CD4-positive, alpha-beta T cell treated with Interleukin-15 for 4 hours (primary cell): ENCODE measurements around the gene C1orf94.

ENCODE experiments used
- DNase-seq: peaks from one replicate; pipeline ENCODE4 v3.0.0-alpha.2; 2020; ENCODE audit warnings: low spot score

C1orf94 gene, protein sequence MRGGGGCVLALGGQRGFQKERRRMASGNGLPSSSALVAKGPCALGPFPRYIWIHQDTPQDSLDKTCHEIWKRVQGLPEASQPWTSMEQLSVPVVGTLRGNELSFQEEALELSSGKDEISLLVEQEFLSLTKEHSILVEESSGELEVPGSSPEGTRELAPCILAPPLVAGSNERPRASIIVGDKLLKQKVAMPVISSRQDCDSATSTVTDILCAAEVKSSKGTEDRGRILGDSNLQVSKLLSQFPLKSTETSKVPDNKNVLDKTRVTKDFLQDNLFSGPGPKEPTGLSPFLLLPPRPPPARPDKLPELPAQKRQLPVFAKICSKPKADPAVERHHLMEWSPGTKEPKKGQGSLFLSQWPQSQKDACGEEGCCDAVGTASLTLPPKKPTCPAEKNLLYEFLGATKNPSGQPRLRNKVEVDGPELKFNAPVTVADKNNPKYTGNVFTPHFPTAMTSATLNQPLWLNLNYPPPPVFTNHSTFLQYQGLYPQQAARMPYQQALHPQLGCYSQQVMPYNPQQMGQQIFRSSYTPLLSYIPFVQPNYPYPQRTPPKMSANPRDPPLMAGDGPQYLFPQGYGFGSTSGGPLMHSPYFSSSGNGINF

DNA sequence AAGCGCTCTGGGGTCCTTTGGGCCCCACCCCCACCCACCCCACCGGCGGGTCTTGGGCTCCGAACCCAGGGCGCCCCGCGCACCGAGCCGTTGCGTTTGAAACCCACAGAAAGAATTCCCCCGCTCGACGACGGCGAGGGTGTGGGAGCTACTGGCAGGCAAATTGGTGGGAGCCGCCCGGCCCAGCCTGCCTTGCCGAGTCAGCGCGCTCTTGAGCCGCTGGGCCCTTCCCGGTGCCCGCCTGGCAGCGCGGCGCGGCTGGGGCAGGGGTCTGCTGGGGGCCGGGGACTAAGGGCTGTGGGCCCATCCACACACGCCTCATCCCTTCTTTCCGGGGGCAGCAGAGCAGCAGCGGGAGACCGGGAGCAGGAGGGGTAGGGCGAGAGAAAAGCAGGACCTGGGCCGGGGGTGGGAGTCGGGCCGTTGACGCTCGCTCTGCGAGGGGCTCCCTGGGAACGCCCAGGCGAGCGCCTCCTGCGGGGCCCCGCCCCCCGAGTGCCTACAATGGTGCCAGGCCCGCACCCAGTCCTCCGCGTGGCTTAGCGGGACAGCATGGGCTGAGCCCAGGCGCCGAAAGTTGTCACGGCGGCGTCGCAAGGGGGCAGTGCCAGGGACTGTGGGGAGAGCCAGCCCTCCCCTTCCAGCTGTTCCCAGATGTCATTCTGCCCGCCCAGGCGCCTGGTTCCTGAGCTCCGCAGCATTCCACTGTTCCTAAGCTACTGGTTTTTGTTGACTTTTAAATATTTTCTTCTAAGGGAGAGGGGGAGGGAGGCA is at the start of gene C1orf94:
C1orf94 (plus strand) TSS at position 78 of the 774 bp plus-strand sequence. CDS start 883 bp downstream, outside the sequence.
- no peak for DNase-seq

- DNase-seq: no peak
Observed at GRCh38 chr1:34127006-34128000, 49.4 kb upstream of the C1orf94 start.

DNA sequence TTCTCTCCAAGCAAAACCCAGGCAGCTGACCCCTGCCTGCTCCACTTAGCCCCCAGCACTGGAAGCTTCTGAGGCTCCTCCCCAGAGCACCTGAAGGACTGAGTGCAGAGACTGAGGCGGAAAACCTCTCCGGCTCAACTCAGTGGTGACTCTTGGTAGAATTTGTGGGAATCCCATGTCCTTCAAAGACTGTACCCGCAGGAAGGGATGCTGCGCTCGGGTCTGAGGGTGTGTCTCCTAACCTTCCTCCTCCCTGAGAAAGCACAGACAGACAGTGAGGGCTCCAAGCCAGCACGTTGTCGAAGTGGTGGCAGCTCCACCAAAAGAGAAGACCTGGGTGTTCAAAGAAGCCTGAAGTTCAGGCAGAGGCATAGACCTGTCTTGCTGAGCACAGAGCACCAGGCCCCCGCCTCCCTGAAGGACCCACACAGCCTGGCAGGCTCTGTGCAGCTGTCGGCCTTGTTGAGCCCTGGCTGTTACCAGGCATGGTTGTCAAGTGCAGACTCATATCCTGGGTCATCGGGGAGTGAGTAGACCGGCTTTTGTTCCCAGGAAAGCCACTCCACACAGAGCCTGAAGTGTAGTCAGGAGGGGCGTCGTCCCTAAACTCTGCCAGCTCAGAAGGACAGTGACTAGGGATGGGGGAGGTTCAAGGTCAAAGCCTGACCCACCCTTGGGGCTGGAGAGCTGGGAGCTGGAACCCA is 48.4 kb upstream of the C1orf94 start:
- DNase-seq: no peak

DNA sequence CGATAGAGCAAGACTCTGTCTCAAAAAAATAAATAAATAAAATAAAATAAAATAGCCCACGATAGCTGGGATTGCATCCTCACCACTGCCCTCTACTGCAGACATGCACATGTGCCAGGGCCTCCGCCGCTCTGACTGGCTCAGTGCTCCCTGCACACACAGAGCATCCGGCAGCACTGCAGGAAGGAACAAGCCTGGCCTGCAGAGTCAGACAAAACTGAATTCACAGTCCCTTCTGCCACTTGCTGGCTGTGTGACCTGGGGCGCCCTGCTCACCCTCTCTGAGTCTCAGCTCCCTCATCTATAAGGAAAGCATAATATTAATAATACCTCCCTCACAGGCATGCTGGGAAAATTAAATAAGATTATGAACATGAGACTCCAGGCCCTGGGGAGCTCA is 47.1 kb upstream of the C1orf94 start:
- no peak for DNase-seq

DNA sequence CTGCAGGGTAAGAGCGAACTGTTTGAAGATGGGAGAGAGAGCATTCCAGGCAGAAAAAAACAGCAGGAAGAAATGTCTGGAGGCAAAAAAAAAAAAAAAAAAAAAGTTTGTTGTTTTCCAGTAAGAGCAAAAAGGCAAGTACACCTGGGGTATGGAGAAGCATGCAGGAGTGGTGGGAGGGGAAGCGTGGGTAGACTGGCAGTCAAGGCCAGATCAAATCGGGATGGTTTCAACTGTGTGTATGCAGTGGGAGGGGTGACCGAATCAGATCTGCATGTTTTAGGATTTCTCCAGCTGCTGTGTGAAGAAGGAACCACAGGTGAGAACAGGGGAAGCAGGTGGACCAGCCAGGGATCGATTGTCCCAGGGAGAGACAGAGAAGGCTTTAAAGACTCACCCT is 46.4 kb upstream of the C1orf94 start:
- DNase-seq: no peak

GRCh38 chr1:34131396-34132160 is 45.1 kb upstream of the C1orf94 start:
- no peak for DNase-seq

DNA sequence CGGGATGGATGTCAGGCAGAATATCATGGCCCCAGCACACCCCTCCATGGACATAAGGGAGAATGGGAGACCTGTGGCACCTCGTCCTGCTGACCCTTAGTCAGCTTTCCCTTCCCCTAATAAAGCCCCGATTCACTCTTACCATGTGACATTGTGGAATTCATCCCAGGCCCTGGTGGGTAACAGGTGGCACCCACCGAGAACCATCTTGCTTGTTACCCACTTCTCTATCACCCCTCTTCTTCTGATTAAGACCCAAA is 44.6 kb upstream of the C1orf94 start:
- DNase-seq: no peak

GRCh38 chr1:34137411-34137810 is 39.3 kb upstream of the C1orf94 start:
- no peak for DNase-seq

DNA sequence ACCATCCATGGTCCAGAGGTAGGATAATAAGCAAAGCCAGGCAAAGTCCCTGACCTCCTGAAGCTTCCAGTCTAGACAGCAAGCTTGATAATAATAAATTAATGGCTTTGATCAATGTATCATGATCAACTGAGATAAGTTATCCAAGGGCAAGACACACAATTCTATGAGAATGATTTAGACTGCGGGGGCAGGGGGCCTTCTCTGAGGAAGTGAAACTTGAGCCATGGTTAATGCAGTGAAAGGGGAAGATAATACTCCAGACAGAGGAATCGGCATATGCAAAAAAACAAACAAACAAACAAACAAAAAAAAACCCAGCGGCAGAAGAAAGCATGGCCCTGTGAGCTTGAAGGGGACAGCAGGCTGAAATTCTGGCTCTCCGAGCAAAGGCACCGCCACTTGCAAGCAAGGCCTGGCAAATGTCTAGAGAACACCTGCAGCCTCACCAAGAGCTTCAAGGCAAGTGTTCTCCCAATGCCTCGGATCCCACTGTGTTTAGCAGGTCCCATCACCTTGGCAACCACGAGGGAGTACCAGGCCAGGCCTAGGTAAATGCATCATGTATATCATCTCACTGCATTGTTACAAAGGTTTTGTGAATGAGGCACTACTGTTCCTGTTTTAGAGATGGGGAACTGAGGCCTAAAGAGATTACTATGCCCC is 36.6 kb upstream of the C1orf94 start:
- no peak for DNase-seq

GRCh38 chr1:34143975-34144374 is 32.7 kb upstream of the C1orf94 start:
- no peak for DNase-seq

GRCh38 chr1:34144766-34145165 is 31.9 kb upstream of the C1orf94 start:
- no peak for DNase-seq

GRCh38 chr1:34147301-34147700 is 29.4 kb upstream of the C1orf94 start:
- DNase-seq: no peak

GRCh38 chr1:34149501-34149900 is 27.2 kb upstream of the C1orf94 start:
- no peak for DNase-seq

DNA sequence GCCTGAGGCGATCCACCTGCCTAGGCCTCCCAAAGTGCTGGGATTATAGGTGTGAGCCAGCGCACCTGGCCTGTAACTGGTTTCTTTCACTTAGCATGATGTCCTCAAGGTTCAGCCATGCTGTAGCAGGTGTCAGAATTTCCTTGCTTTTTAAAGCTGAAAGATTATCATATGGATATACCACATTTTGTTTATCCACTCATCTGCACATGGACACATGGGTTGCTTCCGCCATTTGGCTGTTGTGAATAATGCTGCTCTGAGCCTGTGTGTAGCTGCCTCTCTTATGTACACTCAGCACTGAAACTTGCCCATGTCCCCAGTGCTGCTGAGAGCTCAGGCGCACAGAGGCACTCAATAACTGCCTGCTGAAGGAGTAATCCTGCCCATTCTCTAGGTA is 23.5 kb upstream of the C1orf94 start:
- DNase-seq: no peak

GRCh38 chr1:34155860-34156259 is 20.8 kb upstream of the C1orf94 start:
- no peak for DNase-seq

GRCh38 chr1:34156739-34157138 is 20.0 kb upstream of the C1orf94 start:
- DNase-seq: no peak

DNA sequence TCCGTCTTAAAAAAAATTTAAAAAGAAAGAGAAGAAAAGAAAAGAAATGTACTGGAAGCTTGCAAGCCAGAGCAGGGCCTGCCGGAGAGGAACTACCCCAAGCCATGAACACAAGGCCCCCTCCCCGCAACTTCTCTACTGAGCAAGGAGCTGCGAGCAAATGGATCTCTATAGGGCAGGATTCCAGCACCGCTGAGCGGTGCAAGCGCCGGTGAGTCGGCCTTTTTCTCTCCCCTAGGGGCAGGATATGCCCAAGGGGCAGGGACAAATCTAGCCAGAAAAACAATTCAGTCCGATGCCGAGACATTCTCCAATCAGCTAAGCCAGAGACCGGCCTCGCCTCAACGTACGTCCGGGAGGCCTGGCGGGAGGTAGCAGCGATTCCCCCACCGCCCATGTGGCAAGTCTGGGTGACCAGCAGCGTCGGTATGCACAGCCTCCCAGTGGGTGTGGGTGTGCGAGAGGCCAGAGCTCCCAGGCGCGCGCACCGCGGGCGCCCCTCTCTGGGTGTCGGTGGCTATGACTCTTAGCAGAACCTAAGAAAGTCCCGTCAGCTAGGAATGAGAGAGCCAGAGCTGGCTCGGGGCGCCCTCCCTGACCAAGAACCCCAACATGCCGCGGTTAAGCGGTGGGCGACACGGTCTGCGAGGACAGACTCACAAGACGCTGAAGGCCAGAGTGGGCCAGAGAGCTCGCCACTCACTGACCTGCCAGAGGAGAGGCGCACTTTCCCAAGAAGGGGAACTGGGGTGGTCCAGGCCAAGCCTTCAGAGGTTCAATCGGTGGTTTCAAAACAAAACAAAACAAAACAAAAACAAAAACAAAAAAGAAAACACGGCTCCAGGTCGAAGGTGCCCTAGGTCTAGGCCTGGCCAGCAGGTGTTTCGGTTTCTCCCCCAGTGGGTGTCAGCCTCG is 13.6 kb upstream of the C1orf94 start:
- no peak for DNase-seq

GRCh38 chr1:34163792-34164731 is 12.6 kb upstream of the C1orf94 start:
- no peak for DNase-seq
